ENCODE results near the gene TBX6.
"Not testable (repeated sequence)": the region's sequence is repeated elsewhere in the genome, so short reads cannot be mapped to it uniquely, and the experiment has no call there.

Gene TBX6

DNA sequence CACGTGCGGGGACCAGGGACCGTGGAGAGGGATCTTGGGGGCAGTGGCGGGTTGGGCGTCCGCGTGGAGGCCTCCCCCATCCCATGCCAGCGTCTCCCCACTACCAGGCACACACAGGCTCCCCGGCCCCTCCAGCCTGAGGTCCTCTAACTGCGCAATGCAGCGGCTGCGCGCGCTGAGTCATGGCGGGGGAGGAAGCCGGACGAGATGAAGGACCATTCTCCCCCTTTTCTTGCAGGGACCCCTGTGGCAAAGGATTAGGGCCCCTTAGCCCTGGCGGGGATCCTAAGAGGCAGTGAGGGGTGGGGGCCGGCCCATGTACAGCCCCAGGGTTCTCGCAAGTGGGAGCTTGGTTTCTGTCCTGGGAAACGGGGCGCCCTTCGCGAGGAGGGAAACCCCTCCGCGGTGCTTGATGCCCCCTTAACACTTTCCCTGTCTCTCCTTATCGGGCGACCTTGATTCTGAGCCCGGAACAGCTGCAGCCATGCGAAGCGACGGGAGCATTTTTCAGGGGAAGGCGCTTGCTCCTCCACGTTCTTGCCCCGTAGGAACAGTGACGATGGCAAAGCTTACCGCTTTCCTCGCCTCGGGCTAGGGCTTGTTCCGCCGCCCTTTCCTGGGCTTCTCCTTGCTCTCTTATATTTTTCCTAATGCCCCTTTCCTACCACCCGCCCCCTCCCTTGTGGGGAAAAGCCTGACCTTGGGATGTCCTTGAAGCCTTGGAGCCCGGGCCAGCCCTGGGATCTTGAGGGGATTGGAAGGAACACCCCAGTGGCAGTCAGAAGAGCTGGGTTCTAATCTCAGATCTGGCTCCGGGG is 25.6 kb downstream of the TBX6 start:
- DNase-seq (ENCODE audit: low spot score), result no peak

- peak; percentile 96 for DNase-seq (ENCODE audit: low spot score)
Observed at GRCh38 chr16:30065102-30065942, 26.4 kb downstream of the TBX6 start, which contains the start of gene ALDOA. ALDOA (plus strand) TSS chr16:30065760; CDS start chr16:30066898, 1,138 bp downstream.

DNA sequence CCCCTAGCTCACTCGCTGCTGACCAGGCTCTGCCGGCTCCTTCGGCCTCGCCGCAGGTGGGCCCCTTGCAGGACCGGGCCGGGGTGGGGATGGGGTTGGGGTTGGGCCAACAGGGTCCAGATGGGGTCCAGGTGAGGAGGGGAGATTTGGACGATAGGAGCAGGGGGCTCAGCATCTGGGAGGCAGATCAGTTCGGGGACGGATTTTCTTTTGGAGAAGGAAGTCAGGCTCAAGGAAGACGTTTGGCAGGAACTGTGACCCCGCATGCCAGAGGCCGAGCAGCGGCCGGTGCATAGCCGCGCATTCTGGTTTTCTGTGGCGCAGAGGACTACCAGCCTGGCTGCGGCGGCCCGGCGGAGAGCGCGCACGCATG is 27.0 kb downstream of the TBX6 start:
- DNase-seq (ENCODE audit: low spot score), result no peak

DNA sequence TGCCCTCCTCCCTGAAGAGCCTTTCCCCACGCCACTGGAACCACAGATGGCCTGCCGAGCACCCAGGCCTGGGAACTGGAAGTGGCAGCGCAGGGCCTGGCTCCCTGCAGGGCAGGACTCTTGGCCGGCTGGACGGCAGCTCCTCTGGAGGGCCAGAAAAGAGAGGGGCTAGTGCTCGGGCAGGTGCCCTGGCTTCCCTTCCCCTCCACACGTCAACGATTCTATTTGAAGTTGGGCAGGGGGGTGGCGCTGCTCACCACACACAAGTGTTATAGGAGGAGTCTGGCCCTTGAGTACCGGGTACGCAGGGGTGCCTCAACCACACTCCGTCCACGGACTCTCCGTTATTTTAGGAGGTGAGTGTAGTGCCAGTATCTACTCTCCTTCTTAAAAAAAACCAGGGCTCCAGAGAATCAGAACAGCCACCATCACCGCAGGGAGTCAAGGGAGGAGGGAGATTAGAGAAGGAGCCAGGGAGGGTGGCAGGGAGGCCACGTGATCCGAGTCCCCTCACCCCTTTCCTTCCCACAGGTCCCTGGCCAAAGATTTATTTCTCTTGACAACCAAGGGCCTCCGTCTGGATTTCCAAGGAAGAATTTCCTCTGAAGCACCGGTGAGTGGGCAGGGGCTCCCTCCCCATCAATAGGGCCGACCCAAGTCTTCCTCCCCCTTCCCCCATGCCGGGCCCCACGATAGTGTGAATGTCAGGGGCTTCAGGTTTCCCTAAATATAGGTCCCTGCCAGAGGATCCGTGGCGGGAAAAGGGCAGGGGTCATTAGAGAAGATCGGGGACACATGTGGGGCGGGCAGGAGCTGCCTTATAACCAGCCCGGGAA is 27.6 kb downstream of the TBX6 start:
- peak; percentile 88 for DNase-seq (ENCODE audit: low spot score)

DNA sequence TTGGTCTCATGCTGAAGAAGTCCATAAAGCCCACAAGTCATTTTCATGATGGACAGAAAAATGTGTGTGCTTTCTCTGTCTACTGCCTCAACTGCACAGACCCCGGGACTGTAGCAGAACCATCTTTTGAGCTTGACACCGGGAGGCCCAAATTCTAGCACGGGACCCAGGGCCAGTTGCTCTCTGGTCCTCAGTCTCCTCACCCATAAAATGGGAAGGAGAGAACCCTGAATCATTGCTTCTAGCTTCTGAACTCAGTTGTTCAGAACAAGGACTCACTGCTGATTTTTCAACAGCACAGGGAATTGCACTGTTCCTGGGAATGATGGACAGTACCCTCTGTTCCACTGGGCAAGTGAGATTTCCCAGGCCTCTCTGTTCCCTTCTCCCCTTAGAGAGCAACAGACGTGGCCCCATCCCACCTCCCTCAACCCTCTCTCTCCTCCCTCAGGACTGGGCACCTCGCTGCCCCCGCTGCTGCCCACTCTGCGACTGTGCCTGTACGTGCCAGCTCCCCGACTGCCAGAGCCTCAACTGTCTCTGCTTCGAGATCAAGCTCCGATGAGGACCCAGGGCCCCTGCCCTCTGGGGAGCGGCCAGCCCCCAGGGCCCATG is 28.3 kb downstream of the TBX6 start:
- peak; percentile 17 for DNase-seq (ENCODE audit: low spot score)

DNA sequence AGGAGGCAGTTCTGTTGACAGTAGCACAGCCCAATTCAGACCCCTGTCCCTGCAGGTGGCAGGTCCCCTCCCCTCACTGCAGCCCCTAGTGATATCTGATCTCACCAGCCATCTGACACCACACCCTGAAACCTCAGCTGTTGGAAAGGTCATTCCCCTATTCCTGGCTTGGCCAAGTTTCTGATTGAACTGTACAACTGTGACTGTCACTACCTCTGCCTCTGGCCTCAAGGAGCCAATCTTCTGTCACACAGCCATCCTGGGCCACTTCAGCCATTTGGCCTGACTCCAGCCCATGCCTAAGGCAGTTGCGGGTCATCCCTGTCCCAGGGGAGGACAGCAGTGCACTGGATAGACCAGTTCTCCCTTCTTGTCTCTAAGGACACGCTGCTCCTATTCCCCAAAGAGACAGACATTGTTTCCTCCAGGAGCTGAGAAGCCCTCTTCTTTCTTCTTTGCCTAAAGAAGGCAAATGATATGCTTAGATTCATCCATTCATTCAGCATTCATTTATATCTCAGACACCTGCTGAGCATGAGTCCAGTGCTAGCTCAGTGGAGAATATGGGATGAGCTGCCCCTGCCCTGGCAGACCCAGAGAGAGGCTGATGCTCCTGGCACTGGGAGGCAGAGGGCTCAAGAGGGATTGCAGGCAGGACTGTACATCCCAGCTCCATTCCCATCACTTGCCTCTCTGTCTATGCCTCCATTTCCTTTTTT is 30.7 kb downstream of the TBX6 start:
- DNase-seq (ENCODE audit: low spot score), result no peak

DNA sequence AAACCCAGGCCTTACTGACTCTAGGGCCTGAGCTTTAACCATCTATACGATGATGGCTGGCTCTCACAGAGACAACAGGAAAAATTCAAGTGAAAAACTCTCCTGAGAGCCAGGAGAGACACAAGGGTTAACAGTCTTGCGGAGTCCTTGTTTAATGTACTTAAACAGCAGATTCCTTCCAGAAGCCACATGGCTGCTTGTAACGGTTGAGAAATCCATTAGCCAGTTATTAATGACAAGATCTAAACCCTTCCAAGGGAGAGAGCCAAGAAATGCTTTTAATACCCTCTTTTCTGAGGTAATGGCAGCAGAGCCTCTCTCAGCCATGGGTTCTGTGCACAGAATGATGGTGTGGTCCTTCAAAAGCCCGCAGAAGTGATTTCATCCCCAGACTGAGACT is 31.4 kb downstream of the TBX6 start:
- DNase-seq (ENCODE audit: low spot score), result no peak

DNA sequence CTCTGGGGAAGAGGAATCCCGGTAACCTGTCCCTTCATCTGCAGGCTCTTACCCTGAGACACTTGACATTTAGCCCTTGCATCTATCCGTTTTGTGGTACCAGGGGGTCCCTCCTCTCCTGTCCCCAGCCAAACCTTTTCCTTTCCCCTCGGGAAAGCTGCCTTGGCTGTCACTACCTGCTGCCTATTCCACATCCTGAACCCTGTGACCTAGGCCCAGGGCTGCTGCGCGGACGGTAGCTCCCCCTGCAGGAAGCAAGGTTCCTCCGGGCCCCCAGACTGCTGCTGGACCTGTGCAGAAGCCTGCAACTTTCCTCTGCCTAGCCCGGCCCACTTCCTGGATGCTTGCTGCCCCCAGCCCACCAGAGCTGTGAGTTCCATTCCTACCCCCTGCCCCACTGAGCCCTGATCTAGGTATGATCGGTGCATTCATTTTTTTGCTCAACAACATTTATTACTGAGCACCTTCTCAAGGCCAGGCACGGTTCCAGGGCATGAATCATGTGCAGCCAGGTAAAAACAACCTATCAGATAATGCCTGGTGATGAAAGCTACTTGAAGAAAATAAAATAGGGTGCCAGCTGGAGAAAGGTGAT is 36.7 kb downstream of the TBX6 start:
- peak; percentile 71 for DNase-seq (ENCODE audit: low spot score)

GRCh38 chr16:30054451-30054850 is 37.3 kb downstream of the TBX6 start:
- DNase-seq (ENCODE audit: low spot score), result no peak

- DNase-seq (ENCODE audit: low spot score), result peak; percentile 20
Observed at GRCh38 chr16:30053376-30054015, 38.2 kb downstream of the TBX6 start.

- peak; percentile 92 for DNase-seq (ENCODE audit: low spot score)
Observed at GRCh38 chr16:30052671-30053372, 38.9 kb downstream of the TBX6 start.

DNA sequence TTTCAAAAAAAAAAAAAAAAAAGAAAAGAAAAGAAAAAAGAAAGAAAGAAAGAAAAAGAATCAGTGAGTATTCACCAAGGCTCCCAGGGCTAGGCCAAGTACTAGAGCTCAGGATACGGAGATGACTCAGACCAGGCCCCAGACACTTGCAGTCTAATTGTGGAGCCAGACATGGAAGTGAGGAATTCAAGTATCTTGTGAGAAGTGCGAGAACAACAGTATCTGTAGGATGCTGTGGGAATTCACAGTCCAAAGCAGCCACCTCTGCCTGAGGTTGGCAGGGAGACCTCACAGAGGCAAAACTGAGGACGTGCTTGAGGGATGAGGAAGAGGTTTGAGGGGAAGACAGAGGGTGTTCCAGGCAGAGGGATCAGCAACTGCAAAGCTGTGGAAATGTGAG is 40.2 kb downstream of the TBX6 start:
- no peak for DNase-seq (ENCODE audit: low spot score)

DNA sequence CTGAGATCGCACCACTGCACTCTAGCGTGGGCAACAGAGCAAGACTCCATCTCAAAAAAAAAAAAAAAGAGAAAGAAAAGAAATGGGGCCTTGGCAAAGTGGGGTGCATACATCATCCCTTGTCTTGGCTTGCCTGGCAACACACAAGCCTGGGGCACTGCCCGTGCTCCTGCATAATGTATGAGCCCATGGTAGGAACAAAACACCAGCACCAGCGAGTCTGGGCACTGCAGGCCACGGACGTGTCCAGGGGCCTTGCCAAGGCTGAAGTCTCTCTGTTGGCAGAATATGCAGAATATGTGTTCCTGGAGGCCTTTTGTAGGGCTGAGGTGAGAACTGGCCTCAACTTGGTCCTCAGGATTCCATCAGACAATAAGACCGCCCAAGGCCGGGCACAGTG is 41.9 kb downstream of the TBX6 start:
- DNase-seq (ENCODE audit: low spot score), result no peak

DNA sequence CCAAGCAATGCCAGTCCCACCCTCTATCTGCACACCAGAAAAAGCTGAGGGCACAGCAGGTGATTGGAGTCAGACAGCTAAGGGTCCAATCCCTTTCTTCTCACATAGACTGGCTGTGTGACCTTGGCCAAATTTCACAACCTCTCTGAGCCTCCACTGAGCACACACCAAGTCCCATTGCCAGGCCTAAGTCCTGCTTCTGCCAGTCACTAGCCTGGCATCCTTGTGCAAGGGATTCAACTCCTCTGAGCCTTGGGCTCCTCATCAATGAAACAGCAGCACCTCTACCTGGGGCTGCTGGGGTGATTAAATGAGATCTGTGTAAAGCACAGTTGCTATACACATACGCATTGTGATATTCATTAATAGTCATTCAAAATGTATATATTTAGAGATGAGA is 45.1 kb downstream of the TBX6 start:
- DNase-seq (ENCODE audit: low spot score), result no peak

DNA sequence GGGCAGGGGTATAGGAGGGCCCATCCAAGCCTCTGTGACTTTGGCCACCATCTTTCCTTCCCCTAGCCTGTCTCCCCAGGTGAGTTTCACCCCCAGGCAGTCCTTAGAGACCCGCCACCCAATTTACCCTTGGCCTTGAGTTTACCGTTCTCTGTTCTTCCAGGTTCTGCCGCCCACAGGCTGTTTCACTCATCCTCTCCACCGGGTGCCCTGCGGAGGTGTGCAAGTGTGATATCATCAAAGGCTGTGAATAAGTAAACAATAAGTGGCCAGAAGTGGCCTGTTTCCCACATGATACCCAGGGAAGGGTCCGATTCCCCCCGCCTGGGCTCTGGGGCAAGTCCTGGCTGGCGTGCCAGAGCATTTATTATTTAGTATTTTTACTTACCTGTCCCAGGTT is 45.5 kb downstream of the TBX6 start:
- DNase-seq (ENCODE audit: low spot score), result no peak

DNA sequence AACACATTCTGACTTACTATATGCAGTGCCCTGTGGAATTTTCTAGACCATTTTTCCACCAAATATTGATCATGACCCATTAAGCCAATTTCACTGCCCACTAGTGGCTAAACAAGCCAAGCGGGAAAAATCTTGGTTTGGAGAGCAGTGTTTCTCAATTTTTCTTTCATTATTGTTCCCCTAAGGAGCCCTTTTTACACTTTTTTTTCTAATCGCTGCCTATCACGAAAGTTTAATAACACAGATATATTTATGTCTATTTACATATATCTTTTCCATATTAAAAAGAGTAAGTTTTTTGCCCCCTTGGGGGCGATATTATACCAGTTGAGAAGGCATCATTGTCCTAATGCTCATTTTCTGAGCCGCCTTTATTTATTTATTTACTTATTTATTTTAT is 49.9 kb downstream of the TBX6 start:
- peak; percentile 63 for DNase-seq (ENCODE audit: low spot score)

GRCh38 chr16:30040690-30041089 is 51.0 kb downstream of the TBX6 start:
- DNase-seq (ENCODE audit: low spot score), result not testable (repeated sequence)

DNA sequence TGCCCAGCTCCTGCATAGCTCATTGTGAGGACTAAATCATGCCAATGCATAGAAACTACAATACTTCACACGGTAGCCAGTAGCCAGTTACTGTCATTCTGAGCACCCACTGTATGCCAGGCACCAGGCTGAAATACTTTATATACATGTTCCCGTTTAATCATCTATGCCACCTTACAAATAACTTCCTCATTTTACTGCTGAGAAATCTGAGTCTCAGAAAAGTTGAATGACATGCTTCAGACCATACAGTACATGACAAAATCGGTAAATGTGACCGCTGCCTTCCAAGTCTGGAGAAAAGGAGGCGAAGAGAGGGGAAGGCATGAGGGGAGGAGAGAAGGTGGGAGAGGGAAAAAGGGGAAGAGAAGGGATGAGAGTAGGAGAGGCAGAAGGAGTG is 51.5 kb downstream of the TBX6 start:
- peak; percentile 38 for DNase-seq (ENCODE audit: low spot score)

Measured in NAMALWA (cell line).